PFSK-1 (cell line): Measurements from ENCODE around the gene GRHL3.

Experiments used
- FOXP2 ChIP-seq: optimal IDR thresholded peaks from 2 replicates; pipeline ENCODE3; 2011; ENCODE audit warnings: borderline replicate concordance, control low read depth, inconsistent platforms; ENCODE audit not compliant: insufficient read depth; ENCODE audit errors: extremely low read length, extremely low read depth
- POLR2AphosphoS5 ChIP-seq: IDR thresholded peaks from 2 replicates; pipeline ENCODE4 v1.6.1; 2012; ENCODE audit warnings: low read depth, mild to moderate bottlenecking, control low read depth, low read length, moderate library complexity
- SIN3A ChIP-seq: IDR thresholded peaks from 2 replicates; pipeline ENCODE4 v1.6.1; 2012; ENCODE audit warnings: mild to moderate bottlenecking, low read length, moderate library complexity, borderline replicate concordance; ENCODE audit not compliant: insufficient read depth
- TAF1 ChIP-seq: IDR thresholded peaks from 2 replicates; pipeline ENCODE4 v1.6.1; 2012; ENCODE audit warnings: low read length, control low read depth, borderline replicate concordance; ENCODE audit not compliant: insufficient read depth
- TF ChIP-seq, protein P1 (sequence below), 2 experiments: IDR thresholded peaks; 2 replicates each; pipeline versions ENCODE4 v1.6.1 to v1.8.0; 2011 to 2012; ENCODE audit warnings: low read depth in 2 of 2, low read length in 2 of 2, control low read depth in 1 of 2, inconsistent platforms in 1 of 2, mild to moderate bottlenecking in 1 of 2, moderate library complexity in 1 of 2; ENCODE audit not compliant: insufficient read depth in 1 of 2

Gene GRHL3

DNA sequence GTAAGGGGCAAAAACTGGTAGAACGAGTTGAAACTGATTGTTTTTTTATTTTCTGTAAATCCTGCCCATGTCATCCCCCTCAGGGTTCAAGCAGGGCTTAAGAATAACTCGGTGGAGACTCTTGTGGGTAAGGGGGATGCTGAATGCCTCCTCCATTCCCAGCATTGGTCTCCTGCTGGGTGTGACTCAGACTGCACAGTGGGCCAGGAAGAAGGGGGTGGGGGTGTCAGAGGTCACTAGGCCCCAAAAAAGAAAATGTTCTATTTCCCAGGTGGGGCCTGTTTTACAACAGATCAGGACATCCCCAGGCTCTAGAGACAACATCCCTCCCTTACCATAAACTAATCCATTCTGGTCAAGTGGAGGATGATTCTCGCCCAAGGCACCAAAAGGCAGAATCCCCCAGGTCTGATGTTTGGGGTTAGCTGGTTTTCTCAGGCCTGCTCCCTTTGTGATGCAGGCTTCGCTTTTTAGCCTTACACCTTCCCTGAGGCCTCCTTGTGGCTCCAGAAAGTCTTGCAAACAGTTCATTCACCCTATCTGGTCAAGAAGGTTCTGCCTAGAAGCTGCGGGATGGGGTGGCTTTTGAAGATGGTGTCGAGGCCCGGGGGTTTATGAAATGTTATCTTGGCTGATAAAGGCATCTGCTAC is 10.7 kb upstream of the GRHL3 start:
- TF ChIP-seq FOXP2: no peak
- TF ChIP-seq, protein P1, sequence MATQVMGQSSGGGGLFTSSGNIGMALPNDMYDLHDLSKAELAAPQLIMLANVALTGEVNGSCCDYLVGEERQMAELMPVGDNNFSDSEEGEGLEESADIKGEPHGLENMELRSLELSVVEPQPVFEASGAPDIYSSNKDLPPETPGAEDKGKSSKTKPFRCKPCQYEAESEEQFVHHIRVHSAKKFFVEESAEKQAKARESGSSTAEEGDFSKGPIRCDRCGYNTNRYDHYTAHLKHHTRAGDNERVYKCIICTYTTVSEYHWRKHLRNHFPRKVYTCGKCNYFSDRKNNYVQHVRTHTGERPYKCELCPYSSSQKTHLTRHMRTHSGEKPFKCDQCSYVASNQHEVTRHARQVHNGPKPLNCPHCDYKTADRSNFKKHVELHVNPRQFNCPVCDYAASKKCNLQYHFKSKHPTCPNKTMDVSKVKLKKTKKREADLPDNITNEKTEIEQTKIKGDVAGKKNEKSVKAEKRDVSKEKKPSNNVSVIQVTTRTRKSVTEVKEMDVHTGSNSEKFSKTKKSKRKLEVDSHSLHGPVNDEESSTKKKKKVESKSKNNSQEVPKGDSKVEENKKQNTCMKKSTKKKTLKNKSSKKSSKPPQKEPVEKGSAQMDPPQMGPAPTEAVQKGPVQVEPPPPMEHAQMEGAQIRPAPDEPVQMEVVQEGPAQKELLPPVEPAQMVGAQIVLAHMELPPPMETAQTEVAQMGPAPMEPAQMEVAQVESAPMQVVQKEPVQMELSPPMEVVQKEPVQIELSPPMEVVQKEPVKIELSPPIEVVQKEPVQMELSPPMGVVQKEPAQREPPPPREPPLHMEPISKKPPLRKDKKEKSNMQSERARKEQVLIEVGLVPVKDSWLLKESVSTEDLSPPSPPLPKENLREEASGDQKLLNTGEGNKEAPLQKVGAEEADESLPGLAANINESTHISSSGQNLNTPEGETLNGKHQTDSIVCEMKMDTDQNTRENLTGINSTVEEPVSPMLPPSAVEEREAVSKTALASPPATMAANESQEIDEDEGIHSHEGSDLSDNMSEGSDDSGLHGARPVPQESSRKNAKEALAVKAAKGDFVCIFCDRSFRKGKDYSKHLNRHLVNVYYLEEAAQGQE (IDR thresholded peaks at IDR 0.05; ENCODE audit: insufficient read depth in 1 of 2, low read depth in 2 of 2, low read length in 2 of 2): no peak
- no peak for TF ChIP-seq SIN3A
- TF ChIP-seq POLR2AphosphoS5: no peak

DNA sequence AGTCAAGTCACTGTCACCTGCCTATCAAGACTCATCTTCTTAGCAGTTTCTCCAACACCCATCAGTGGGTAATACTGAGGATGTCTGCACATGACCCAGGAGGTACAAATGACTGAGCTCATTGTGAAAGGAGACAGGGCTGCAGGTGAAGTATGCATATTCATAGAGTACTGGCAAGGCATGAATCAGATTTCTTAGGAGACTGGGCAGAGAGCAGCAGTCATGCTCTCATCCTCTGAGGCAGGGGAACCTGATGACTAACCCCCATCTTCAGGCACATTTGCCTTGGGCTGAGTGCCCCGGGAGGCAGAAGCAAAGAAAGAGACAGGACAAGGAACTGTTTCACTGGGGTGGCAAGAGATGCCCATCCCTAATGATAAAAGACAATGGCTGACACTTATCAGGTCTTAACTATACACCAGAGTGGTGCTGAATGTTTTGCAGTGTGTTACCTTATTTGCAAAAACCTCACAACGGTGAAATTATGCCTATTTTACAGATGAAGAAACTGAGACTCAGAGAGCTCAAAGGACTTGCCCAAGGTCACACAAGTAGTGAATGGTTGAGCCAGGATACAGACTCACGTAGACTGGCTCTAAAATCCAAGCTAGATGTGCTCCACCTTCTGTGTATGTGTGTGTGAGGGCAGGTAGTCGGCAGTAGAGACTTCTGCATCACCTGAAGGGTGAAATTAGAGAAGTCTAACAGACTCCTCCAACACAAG is 9.2 kb upstream of the GRHL3 start:
- TF ChIP-seq TAF1 (no peak), FOXP2 (no peak)

DNA sequence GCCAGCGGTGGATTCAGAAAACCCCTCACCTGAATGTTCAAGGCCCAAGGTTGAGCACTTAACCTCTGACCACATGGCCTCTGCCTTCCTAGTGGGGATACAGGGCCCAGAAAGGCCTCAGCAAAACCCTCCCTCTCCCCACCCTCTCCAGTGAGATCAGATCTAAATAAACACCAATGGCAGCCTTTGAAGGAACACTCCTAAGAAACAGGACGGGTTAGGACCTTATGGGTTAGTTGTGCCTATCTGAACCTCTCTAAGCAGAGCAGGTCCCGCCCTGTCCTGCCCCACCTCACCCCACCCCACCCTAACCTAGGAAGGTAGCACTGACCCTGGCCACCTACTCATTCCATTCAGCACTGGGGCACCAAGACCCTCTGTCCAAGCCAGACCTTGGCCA is 7.9 kb upstream of the GRHL3 start:
- TF ChIP-seq SIN3A: no peak
- TF ChIP-seq, protein P1 (IDR thresholded peaks at IDR 0.05; ENCODE audit: insufficient read depth in 1 of 2, low read depth in 2 of 2, low read length in 2 of 2): no peak
- TF ChIP-seq FOXP2: no peak
- no peak for TF ChIP-seq TAF1
- no peak for TF ChIP-seq POLR2AphosphoS5

DNA sequence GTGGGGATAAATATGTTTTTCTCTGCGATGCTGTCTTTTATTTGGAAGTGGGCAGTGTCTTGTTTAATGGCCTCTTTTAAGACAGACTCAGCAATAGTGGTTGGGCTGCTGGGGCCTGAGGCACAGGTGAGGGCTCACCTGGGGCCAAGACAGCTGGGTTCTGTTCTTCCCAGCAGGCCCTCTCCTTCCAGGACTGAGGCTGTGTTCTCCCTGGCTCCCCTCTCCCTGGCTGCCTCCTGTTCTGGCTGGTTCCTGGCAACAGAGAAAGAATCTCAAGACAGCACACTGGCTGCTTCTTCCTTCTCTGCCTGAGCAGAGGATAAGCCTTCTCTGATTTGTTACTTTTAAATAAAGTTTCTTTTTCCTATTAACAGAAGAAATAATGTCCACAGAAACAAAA is 7.4 kb upstream of the GRHL3 start:
- TF ChIP-seq SIN3A (no peak), TAF1 (no peak), FOXP2 (no peak), POLR2AphosphoS5 (no peak)
- TF ChIP-seq, protein P1 (IDR thresholded peaks at IDR 0.05; ENCODE audit: insufficient read depth in 1 of 2, low read depth in 2 of 2, low read length in 2 of 2): no peak

DNA sequence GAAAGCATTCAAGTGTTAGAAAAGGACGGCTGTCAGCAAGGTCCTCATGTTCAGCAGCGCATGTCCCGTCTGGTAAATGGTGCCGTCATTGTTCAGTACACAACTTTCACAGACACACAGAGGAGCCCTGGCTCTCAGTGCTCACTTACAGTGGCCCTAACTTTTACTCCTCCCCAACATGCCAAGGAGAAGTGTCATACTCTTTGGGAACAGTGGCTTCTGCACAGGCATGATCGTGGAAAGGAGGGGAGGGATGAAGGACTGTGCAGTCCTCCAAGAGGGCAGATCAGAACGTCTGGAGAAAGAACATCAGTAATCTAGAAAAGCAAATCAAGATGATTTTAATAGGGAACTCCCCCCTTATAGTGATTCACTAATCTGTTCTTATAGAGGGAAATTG is 3.8 kb upstream of the GRHL3 start:
- TF ChIP-seq, protein P1 (IDR thresholded peaks at IDR 0.05; ENCODE audit: insufficient read depth in 1 of 2, low read depth in 2 of 2, low read length in 2 of 2): no peak
- TF ChIP-seq POLR2AphosphoS5: no peak
